ENCODE results near the gene MTSS2. TPM values are rescaled to one million over a fixed set of nuclear protein-coding genes. Genes with fewer than 3 reads are reported as not detected.

Gene MTSS2
- total and polyA plus RNA-seq, 2 of the 8 experiments (the other 6 are each of a cell fraction or from before 2014, with no cell fraction given) = 23.3 to 36.7 TPM

DNA sequence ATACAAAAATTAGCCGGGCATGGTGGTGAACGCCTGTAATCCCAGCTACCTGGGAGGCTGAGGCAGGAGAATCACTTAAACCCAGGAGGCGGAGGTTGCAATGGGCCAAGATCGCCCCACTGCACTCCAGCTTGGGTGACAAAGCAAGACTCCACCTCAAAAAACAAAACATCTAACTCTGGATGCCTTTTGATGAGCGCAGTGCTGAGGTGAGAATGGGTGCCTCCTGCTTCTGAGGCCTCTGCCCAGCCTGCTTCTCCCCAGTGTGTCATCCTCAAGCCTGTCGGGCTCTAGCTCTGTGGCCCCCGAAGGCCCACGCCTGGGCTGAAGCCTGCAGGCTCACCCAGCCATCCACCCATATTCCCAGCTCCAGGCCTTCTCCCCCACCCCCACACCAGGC lies 10.5 kb upstream of the MTSS2 start:
- Histone ChIP-seq H3K4me2 (ENCODE audit: insufficient read depth in 1 of 2, low read depth in 2 of 2, low read length in 2 of 2) (no peak overlapping the region), H2BK20ac (ENCODE audit: low read length) (no peak overlapping the region), H4K20me1 (replicated peaks in 1 of 2; ENCODE audit: control insufficient read depth in 1 of 2, insufficient read depth in 2 of 2, low read length in 2 of 2) (no peaks in the 10 kb centered on the region), H3K36me3 (ENCODE audit: control insufficient read depth in 2 of 4, insufficient read depth in 4 of 4, low read length in 3 of 4) (no peaks in the 10 kb centered on the region), H3K79me1 (ENCODE audit: low read depth, low read length) (no peaks in the 10 kb centered on the region; the same call in 1 of the 2 replicates), H4K91ac (replicated peaks; ENCODE audit: insufficient read length, low read length) (no peak overlapping the region), H3K23ac (ENCODE audit: insufficient read length) (no peak overlapping the region), H3K4me3 (ENCODE audit: extremely low read depth in 1 of 4, insufficient read depth in 2 of 4, low read depth in 3 of 4, low read length in 4 of 4) (no peak overlapping the region), H4K8ac (ENCODE audit: extremely low read depth, insufficient read depth, low read length) (no peak overlapping the region), H3K79me2 (ENCODE audit: control insufficient read depth in 1 of 2, insufficient read depth in 2 of 2, low read length in 2 of 2) (no peaks in the 10 kb centered on the region), H2BK12ac (ENCODE audit: low read depth, low read length) (peak overlapping the region; percentile 53), H2BK120ac (replicated peaks; ENCODE audit: low read depth, low read length) (no peak overlapping the region), H4K5ac (ENCODE audit: insufficient read length, low read depth, low read length) (no peak overlapping the region), H3K4me1 (replicated peaks in 1 of 4; ENCODE audit: control insufficient read depth in 3 of 4, insufficient read depth in 4 of 4, low read length in 3 of 4) (peaks cover 5 to 27% (median 22%) of the 10 kb centered on the region in 4 experiments), H2BK15ac (ENCODE audit: low read length) (no peak overlapping the region), H3K14ac (ENCODE audit: insufficient read length) (no peak overlapping the region), H3K9me3 (ENCODE audit: insufficient read depth in 2 of 2, low read depth in 1 of 2, low read length in 1 of 2) (no peaks in the 10 kb centered on the region), H2AK5ac (ENCODE audit: low read depth, low read length) (no peak overlapping the region), H3K4ac (replicated peaks; ENCODE audit: insufficient read length, low read depth, low read length) (no peak overlapping the region), H2AFZ (ENCODE audit: low read length) (no peak overlapping the region), H3K56ac (replicated peaks; ENCODE audit: insufficient read length, low read depth, low read length) (no peak overlapping the region), H3K27me3 (replicated peaks in 1 of 4; ENCODE audit: control insufficient read depth in 3 of 4, extremely low read depth in 1 of 4, insufficient read depth in 3 of 4, low read length in 3 of 4) (no peaks in the 10 kb centered on the region), H3K23me2 (ENCODE audit: low read depth, low read length) (no peaks in the 10 kb centered on the region), H3K9ac (replicated peaks in 1 of 4; ENCODE audit: extremely low read depth in 1 of 4, low read depth in 3 of 4, low read length in 3 of 4) (no peak overlapping the region), H3K27ac (ENCODE audit: low read depth, low read length) (no peak overlapping the region), H2BK5ac (ENCODE audit: low read depth, low read length) (no peak overlapping the region), H3K18ac (ENCODE audit: extremely low read depth, low read length) (no peak overlapping the region)
- ChIA-PET CTCF (ENCODE audit: partially characterized antibody) (interaction anchor here (1.2 to 3.3 kb wide), 4 partner anchors 14 to 42 kb away, joined by 3 to 15 read pairs (median 7); no protein-coding TSS in a partner anchor), POLR2A (ENCODE audit: partially characterized antibody) (interaction anchor here (0.6 to 2.4 kb wide), 6 partner anchors 9 to 52 kb away, joined by 3 to 13 read pairs (median 4); no protein-coding TSS in a partner anchor)
- DNase-seq (ENCODE audit: low read depth in 1 of 2, low spot score in 2 of 2) (no peak), FAIRE-seq (no peak)
- 96% methylated on average over 8 of the region's 8 CpGs; no CpG with 5 or more reads in 1 of the 2 experiments for WGBS, 2 experiments (ENCODE audit: extremely low coverage in 1 of 2, insufficient coverage in 1 of 2, insufficient read length in 1 of 2, insufficient replicate concordance in 2 of 2, low coverage in 1 of 2, low lambda C conversion rate in 2 of 2, missing lambda C conversion rate in 1 of 2)
- no peak for TF ChIP-seq CBX8 (IDR thresholded peaks at IDR 0.05; ENCODE audit: borderline replicate concordance, low read depth, low read length)
- no peak for TF ChIP-seq JUND (IDR thresholded peaks at IDR 0.05; ENCODE audit: low read length)
- no peak for TF ChIP-seq CREB1 (IDR thresholded peaks at IDR 0.05)
- no peak for TF ChIP-seq RNF2 (IDR thresholded peaks at IDR 0.05; ENCODE audit: borderline replicate concordance, low read depth, low read length, missing control alignments, poor library complexity, severe bottlenecking)
- no peak for TF ChIP-seq CBX5 (IDR thresholded peaks at IDR 0.05; ENCODE audit: low read depth, low read length)
- no peak for TF ChIP-seq RFX5 (IDR thresholded peaks at IDR 0.05; ENCODE audit: borderline replicate concordance, low read depth, low read length)
- TF ChIP-seq HDAC2 (IDR thresholded peaks at IDR 0.05; ENCODE audit: borderline replicate concordance in 1 of 2, low read depth in 2 of 2, low read length in 2 of 2) = no peak
- TF ChIP-seq ZNF274 (IDR thresholded peaks at IDR 0.05; ENCODE audit: borderline replicate concordance, extremely low read depth, low read length) = no peak
- TF ChIP-seq, protein P1, sequence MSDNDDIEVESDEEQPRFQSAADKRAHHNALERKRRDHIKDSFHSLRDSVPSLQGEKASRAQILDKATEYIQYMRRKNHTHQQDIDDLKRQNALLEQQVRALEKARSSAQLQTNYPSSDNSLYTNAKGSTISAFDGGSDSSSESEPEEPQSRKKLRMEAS (IDR thresholded peaks at IDR 0.05) = no peak
- no peak for TF ChIP-seq TAF1 (IDR thresholded peaks at IDR 0.05; ENCODE audit: low read depth, low read length)
- TF ChIP-seq MAFK (IDR thresholded peaks at IDR 0.05; ENCODE audit: low read depth, low read length) = no peak
- no peak for TF ChIP-seq SIX5 (IDR thresholded peaks at IDR 0.05; ENCODE audit: low read depth, low read length)
- no peak for TF ChIP-seq RBBP5 (IDR thresholded peaks at IDR 0.05; ENCODE audit: borderline replicate concordance, low read depth, low read length)

Measured in H1 (cell line).